HepG2 (cell line): Measurements from ENCODE around the gene SORL1-AS1.

Source experiments
- HOXA9 ChIP-seq: sonication (generic); formaldehyde crosslinking; IDR thresholded peaks from 2 replicates; pipeline ENCODE4 v1.8.1; 2022; ENCODE audit warnings: missing genetic modification reagents, mild to moderate bottlenecking, moderate library complexity, borderline replicate concordance
- IRF2 ChIP-seq: IDR thresholded peaks from 2 replicates; pipeline ENCODE4 v1.6.1; 2018; ENCODE audit warnings: missing genetic modification reagents, missing compliant biosample characterization
- KDM1A ChIP-seq: IDR thresholded peaks from 2 replicates; pipeline ENCODE4 v1.6.1; 2016; ENCODE audit warnings: missing compliant biosample characterization
- NR2F1 ChIP-seq, 2 experiments: fragments of 450-650 bp in 1 of 2; formaldehyde crosslinking in 1 of 2; IDR thresholded peaks; 2 replicates each; pipeline versions ENCODE4 v1.5.0 to v1.6.1; 2016 to 2020; ENCODE audit warnings: mild to moderate bottlenecking in 1 of 2, missing compliant biosample characterization in 1 of 2, missing genetic modification reagents in 1 of 2, moderate library complexity in 1 of 2
- RXRB ChIP-seq: IDR thresholded peaks from 2 replicates; pipeline ENCODE4 v1.6.1; 2016; ENCODE audit warnings: borderline replicate concordance, missing genetic modification reagents, missing compliant biosample characterization
- SOX13 ChIP-seq, 3 experiments: fragments of 450-650 bp in 1 of 3; sonication (generic) in 1 of 3; formaldehyde crosslinking in 1 of 3; IDR thresholded peaks in 2 of 3; conservative IDR thresholded peaks in 1 of 3; 2 replicates each; pipeline versions ENCODE4 v1.5.0 to v1.6.1; 2016 to 2020; ENCODE audit warnings: antibody characterized with exemption in 1 of 3, mild to moderate bottlenecking in 1 of 3, missing compliant biosample characterization in 1 of 3, missing genetic modification reagents in 1 of 3, moderate library complexity in 1 of 3
- WIZ ChIP-seq: sonication (generic); formaldehyde crosslinking; IDR thresholded peaks from 2 replicates; pipeline ENCODE4 v1.5.1; 2020; ENCODE audit warnings: mild to moderate bottlenecking, missing genetic modification reagents
- ZFX ChIP-seq: sonication (generic); formaldehyde crosslinking; IDR thresholded peaks from 2 replicates; pipeline ENCODE4 v1.4.0; 2020; ENCODE audit warnings: mild to moderate bottlenecking, low read depth, missing genetic modification reagents, moderate library complexity
- ZNF230 ChIP-seq: sonication (generic); formaldehyde crosslinking; IDR thresholded peaks from 2 replicates; pipeline ENCODE4 v1.4.0; 2020; ENCODE audit warnings: mild to moderate bottlenecking, missing genetic modification reagents
- ZNF264 ChIP-seq: sonication (generic); formaldehyde crosslinking; IDR thresholded peaks from 2 replicates; pipeline ENCODE4 v1.4.0; 2020; ENCODE audit warnings: missing genetic modification reagents
- ZNF484 ChIP-seq: sonication (generic); formaldehyde crosslinking; IDR thresholded peaks from 2 replicates; pipeline ENCODE4 v1.5.1; 2020; ENCODE audit warnings: mild to moderate bottlenecking, low read depth, missing genetic modification reagents, borderline replicate concordance
- ZNF652 ChIP-seq: IDR thresholded peaks from 2 replicates; pipeline ENCODE4 v1.6.1; 2016; ENCODE audit warnings: low read depth, borderline replicate concordance
- TF ChIP-seq, protein P1 (sequence below): IDR thresholded peaks from 2 replicates; pipeline ENCODE4 v1.6.1; 2018; ENCODE audit warnings: missing genetic modification reagents, mild to moderate bottlenecking, missing compliant biosample characterization
- TF ChIP-seq, protein P2 (sequence below): sonication (generic); formaldehyde crosslinking; IDR thresholded peaks from 2 replicates; pipeline ENCODE4 v1.4.0; 2020; ENCODE audit warnings: mild to moderate bottlenecking, missing genetic modification reagents
- TF ChIP-seq, protein P3 (sequence below): sonication (generic); formaldehyde crosslinking; IDR thresholded peaks from 2 replicates; pipeline ENCODE4 v1.4.0; 2020; ENCODE audit warnings: mild to moderate bottlenecking, missing genetic modification reagents

The SORL1-AS1 gene

DNA sequence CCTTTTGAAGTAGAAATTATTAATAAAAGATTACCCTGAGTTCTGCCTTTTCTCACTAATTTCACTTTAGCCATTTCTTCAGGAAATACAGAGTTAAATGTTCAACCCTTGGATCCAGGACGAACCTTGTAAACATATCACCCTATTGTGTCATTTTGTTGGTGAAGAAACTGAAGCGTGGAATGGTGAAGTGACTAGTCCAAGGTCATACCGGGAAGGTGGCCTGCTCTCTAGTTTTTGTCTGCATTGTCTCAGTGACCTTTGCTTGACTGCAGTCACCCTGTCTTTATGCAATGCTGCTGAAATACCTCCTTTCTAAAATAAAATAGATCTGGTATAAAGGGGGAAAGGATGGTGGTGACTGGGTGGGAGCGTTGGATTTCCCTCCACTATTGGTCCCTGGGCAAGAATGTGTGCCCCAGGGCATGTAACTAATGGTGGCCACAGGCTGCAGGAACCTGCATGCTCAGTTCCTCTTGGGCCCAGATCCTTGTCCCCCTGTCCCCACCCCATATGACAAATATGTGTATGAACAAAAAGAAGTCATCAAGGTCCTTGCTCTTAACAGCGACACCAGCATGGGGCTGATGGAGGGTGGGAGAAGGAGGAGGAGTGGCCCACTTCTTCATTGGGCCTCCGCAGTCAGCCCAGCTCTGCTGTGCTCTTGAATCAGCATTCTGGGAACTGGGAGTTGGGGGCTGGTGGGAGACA, 977 bp upstream of the SORL1-AS1 start (continued):
- TF ChIP-seq KDM1A (CRISPR knock-in tag), result no peak
- TF ChIP-seq ZFX (CRISPR knock-in tag), result 0 out of 2 replicates have a peak, but pooled peaks have one; percentile 28
- no peak for TF ChIP-seq ZNF264 (CRISPR knock-in tag)
- TF ChIP-seq ZNF652, result peak; percentile 92
- TF ChIP-seq ZNF484, result 0 out of 2 replicates have a peak, but pooled peaks have one; percentile 6
- peak; percentile 71 for TF ChIP-seq SOX13 (IDR thresholded peaks at IDR 0.05)
- peak in 1 of 2 experiments; percentile 96; a peak in 2 of 4 replicates for TF ChIP-seq SOX13 (CRISPR knock-in tag; conservative IDR thresholded peaks at IDR 0.05 in 1 of 2, IDR thresholded peaks at IDR 0.05 in 1 of 2)
- TF ChIP-seq, protein P1, sequence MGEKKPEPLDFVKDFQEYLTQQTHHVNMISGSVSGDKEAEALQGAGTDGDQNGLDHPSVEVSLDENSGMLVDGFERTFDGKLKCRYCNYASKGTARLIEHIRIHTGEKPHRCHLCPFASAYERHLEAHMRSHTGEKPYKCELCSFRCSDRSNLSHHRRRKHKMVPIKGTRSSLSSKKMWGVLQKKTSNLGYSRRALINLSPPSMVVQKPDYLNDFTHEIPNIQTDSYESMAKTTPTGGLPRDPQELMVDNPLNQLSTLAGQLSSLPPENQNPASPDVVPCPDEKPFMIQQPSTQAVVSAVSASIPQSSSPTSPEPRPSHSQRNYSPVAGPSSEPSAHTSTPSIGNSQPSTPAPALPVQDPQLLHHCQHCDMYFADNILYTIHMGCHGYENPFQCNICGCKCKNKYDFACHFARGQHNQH, result 0 out of 2 replicates have a peak, but pooled peaks have one; percentile 46
- TF ChIP-seq WIZ (CRISPR knock-in tag), result no peak
- no peak for TF ChIP-seq HOXA9 (CRISPR knock-in tag)
- TF ChIP-seq, protein P2, sequence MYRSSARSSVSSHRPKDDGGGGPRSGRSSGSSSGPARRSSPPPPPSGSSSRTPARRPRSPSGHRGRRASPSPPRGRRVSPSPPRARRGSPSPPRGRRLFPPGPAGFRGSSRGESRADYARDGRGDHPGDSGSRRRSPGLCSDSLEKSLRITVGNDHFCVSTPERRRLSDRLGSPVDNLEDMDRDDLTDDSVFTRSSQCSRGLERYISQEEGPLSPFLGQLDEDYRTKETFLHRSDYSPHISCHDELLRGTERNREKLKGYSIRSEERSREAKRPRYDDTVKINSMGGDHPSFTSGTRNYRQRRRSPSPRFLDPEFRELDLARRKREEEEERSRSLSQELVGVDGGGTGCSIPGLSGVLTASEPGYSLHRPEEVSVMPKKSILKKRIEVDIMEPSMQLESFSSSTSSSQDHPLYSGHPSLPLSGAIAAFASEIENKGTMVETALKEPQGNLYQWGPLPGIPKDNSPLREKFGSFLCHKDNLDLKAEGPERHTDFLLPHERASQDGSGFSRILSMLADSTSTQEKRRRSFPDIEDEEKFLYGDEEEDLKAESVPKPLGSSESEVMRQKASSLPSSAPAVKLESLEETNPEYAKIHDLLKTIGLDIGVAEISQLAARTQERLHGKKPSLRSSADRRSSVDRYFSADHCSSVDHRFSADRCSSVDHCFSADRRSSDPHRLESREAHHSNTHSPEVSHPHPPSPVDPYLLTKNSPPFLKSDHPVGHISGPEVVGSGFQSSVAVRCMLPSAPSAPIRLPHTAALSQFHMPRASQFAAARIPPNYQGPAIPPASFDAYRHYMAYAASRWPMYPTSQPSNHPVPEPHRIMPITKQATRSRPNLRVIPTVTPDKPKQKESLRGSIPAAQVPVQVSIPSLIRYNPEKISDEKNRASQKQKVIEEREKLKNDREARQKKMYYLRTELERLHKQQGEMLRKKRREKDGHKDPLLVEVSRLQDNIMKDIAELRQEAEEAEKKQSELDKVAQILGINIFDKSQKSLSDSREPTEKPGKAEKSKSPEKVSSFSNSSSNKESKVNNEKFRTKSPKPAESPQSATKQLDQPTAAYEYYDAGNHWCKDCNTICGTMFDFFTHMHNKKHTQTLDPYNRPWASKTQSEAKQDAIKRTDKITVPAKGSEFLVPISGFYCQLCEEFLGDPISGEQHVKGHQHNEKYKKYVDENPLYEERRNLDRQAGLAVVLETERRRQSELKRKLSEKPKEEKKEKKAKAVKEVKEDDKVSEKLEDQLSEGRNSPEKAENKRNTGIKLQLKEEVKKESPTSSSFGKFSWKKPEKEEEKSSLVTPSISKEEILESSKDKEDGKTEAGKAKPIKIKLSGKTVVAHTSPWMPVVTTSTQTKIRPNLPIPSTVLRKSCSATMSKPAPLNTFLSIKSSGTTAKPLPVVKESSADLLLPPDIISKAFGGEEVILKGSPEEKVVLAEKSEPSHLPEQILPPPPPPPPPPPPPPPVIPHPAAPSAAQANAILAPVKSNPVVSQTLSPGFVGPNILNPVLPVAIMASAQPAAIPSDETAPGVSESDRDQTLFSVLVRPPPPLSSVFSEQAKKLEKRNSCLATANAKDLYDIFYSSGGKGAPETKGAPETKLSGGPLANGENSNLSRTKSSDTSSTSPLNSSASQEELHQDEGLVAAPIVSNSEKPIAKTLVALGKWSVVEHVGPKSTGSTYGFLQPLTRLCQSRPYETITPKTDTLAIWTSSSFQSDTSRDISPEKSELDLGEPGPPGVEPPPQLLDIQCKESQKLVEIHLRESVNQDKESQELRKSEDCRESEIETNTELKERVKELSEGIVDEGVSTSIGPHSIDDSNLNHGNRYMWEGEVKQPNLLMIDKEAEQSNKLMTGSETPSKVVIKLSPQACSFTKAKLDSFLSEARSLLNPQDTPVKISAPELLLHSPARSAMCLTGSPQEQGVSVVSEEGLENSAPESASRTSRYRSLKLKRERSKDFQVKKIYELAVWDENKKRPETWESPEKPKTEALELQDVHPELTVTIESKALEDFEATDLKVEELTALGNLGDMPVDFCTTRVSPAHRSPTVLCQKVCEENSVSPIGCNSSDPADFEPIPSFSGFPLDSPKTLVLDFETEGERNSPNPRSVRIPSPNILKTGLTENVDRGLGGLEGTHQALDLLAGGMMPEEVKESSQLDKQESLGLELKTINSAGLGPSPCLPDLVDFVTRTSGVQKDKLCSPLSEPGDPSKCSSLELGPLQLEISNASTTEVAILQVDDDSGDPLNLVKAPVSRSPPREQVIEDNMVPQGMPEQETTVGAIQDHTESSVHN (CRISPR knock-in tag), result no peak
- TF ChIP-seq, protein P3, sequence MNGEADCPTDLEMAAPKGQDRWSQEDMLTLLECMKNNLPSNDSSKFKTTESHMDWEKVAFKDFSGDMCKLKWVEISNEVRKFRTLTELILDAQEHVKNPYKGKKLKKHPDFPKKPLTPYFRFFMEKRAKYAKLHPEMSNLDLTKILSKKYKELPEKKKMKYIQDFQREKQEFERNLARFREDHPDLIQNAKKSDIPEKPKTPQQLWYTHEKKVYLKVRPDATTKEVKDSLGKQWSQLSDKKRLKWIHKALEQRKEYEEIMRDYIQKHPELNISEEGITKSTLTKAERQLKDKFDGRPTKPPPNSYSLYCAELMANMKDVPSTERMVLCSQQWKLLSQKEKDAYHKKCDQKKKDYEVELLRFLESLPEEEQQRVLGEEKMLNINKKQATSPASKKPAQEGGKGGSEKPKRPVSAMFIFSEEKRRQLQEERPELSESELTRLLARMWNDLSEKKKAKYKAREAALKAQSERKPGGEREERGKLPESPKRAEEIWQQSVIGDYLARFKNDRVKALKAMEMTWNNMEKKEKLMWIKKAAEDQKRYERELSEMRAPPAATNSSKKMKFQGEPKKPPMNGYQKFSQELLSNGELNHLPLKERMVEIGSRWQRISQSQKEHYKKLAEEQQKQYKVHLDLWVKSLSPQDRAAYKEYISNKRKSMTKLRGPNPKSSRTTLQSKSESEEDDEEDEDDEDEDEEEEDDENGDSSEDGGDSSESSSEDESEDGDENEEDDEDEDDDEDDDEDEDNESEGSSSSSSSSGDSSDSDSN (CRISPR knock-in tag), result peak; percentile 19; the same call in 1 of the 2 replicates
- TF ChIP-seq RXRB (CRISPR knock-in tag), result peak; percentile 72
- no peak for TF ChIP-seq ZNF230 (CRISPR knock-in tag)
- 0 out of 2 replicates have a peak, but pooled peaks have one; percentile 8 for TF ChIP-seq IRF2 (CRISPR knock-in tag)
- peak; percentile 41 to 67; a peak in 3 of 4 replicates for TF ChIP-seq NR2F1 (CRISPR knock-in tag; IDR thresholded peaks at IDR 0.05)
